ENCODE data around the gene OR6V1. TPM values are rescaled to one million over a fixed set of nuclear protein-coding genes. Genes with fewer than 3 reads are reported as not detected.

OR6V1 gene
- total RNA-seq, 2 experiments from 2014 or later: not detected

Other genes starting within 250 kb of the OR6V1 start
- gene EPHB6, start 197.3 kb upstream of the OR6V1 start, total RNA-seq: 1 to 10 TPM; 5.1 to 7.5 TPM
- gene TRPV6, start 166.6 kb upstream of the OR6V1 start, total RNA-seq: not detected
- gene TRPV5, start 118.6 kb upstream of the OR6V1 start, total RNA-seq: not detected
- not detected for gene LLCFC1, start 112.9 kb upstream of the OR6V1 start, total RNA-seq
- under 1 TPM; 0.16 to 0.70 TPM for gene KEL, start 90.0 kb upstream of the OR6V1 start, total RNA-seq
- not detected for gene OR9A2, start 25.2 kb upstream of the OR6V1 start, total RNA-seq
- gene PIP, start 79.7 kb downstream of the OR6V1 start, total RNA-seq: not detected
- not detected for gene TAS2R39, start 131.1 kb downstream of the OR6V1 start, total RNA-seq
- not detected for gene TAS2R40, start 169.7 kb downstream of the OR6V1 start, total RNA-seq
- 100 to 1,000 TPM; 335 to 436 TPM for gene GSTK1, start 211.1 kb downstream of the OR6V1 start, total RNA-seq
- gene TMEM139, start 232.6 kb downstream of the OR6V1 start, total RNA-seq: 1 to 10 TPM in 1 of 2 experiments, under 1 TPM in 1; 0.41 to 1.7 TPM
- 100 to 1,000 TPM; 117 to 129 TPM for gene CASP2, start 236.0 kb downstream of the OR6V1 start, total RNA-seq